HG03045 (cell line): ENCODE results near the gene RWDD4.

Experiments
- ATAC-seq: cut with Tn5 transposase; IDR thresholded peaks from one replicate; pipeline ENCODE4 v1.9.1; 2021; ENCODE audit warnings: mild to moderate bottlenecking, moderate library complexity; ENCODE audit not compliant: unreplicated experiment

The RWDD4 gene

DNA sequence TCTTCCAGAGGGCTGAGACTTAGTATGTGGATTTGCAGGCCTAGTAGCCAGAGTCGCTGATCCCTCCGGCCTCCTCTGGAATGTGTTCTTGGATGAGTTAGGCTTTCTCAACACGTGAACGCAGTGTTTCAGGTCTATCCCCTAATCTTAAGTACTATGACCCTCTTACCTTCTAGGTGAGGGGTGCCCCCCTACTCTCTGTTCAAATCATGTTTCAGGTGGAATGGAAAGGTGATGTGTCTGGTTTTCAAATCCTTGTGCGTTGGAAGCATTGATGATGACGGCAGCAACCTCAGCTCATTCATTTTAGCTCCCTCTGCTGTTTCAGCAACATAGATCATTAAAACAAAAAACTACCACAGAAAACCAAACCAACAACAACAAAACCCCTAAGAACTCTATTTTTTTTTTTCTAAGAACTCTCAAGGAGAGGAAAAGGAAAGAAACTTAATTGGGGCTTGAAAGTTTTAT, 56.4 kb downstream of the RWDD4 start:
- no peak for ATAC-seq

GRCh38 chr4:183601381-183601780, 57.6 kb downstream of the RWDD4 start:
- no peak for ATAC-seq

DNA sequence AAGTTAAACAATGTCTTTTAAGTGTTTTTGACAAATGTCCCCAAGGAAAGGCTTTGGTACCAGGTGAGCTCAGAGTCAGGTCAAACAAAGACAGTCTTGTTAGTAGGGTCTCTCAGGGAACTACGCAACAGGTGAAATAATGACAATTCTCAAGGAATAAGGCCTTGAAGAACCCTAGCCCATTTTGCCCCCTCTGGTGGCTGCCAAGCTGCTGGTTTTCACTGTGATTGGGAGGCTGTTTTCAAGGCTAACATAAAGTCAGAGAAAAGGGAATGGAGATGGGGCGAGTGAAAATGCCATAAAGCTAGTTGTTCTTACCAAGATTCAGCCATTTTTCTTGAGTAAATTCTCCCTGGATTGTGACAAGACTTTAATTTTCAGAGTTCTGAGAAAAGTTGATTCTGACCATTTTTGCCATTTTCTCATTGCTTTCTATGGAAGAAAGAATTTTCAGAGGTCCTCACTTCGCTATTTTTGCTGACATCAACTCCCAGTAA, 58.7 kb downstream of the RWDD4 start:
- no peak for ATAC-seq

DNA sequence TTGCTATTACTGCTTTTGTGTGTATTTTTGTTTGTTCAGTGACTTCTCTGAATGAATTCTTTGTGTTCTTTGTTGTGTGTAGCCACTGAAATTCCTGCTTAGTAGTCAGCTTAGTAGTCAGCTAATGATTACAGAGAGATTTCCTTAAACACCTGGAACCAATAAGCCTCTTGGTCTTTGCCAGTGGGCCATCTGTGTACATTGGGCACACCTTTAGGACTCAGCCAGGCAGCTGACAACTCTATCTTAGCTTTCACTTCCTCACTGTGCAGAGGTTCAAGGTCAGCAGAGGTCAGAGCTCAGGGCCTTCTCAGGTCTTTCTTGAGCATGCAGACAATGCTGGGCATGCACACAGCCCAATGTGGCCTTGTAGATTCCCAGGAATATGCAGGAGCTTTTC, 59.3 kb downstream of the RWDD4 start:
- ATAC-seq, result no peak

DNA sequence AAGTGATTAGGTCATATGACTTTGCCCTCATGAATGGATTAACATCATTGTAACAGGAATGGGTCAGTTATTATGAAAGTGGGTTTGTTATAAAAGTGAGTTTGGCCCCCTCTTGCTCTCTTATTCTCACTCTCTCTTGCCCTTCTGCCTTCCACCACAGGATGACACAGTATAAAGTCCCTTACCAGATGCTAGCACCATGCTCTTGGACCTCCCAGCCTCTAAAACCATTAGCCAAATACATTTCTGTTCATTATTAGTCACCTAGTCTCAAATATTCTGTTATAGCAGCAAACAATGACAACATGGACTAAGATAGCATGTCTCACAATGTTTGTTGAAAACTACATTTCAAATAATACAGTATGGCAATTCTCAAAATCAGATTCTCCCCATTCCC, 59.7 kb downstream of the RWDD4 start:
- ATAC-seq, result no peak

- no peak for ATAC-seq
These were observed 62.8 kb downstream of the RWDD4 start for GRCh38 chr4:183596067-183596757.

GRCh38 chr4:183594823-183595222, 64.2 kb downstream of the RWDD4 start:
- no peak for ATAC-seq

GRCh38 chr4:183591301-183591700, 67.7 kb downstream of the RWDD4 start:
- ATAC-seq, result no peak
